Activated T-cell treated with anti-CD3 and anti-CD28 coated beads, Interleukin-2, amount 50 U/mL, for 1 hour (primary cell): ENCODE data around the gene INHA.
A peak's percentile ranks its signal among the peaks of the same experiment; 100 is the strongest.

Experiments
- DNase-seq: peaks from one replicate; pipeline ENCODE4 v3.0.0-alpha.2; 2020

INHA gene

GRCh38 chr2:219540784-219541504 lies 31.2 kb upstream of the INHA start:
- DNase-seq: no peak

GRCh38 chr2:219541611-219542180 lies 30.4 kb upstream of the INHA start:
- peak; percentile 93 for DNase-seq

- DNase-seq: no peak
Measured at GRCh38 chr2:219542931-219543595, 29.0 kb upstream of the INHA start.

DNA sequence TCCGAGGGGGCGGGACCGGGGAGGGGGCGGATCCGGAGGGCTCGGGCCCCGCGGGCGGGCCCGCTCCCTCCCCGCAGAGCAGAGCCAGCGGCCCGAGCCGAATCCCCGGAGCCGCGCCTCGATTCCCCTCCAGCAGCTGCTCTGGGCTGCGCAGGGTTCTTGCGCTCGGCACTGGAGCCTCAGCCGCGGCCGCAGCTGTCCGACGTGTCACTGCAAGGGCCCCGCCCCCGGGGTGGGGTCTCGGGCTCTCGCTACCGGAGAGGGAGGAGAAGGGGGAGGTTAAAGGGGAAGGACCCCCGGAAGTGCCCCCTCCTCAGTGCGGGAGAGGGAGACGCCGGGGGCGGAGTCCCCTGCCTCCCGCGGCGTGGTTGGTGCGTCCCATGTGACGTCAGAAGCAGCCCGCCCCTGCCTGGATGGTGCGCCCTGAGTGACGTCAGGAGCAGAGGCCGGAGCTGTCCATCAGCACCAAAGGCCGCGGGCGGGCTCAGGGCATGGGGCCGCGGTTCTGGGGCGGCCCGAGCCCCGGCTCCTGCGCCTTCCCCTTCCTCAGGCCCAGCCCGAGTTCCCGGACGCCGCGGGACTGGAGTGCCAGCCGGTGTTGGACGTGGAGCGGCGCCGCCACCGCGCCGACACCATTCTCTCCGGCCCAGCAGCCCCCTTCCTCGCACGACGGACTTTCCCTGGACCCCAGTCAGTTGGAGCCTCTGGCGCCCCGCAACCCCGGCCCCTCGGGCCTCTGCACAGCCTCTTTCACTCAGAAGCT lies 28.3 kb upstream of the INHA start, which contains the start of the genes CHPF and TMEM198:
Gene CHPF, minus strand, starts transcription at position 214 of the 763 bp plus-strand sequence. CDS start 271 bp downstream, outside the sequence.
Gene TMEM198, plus strand, starts transcription at position 433 of the 763 bp plus-strand sequence. CDS start 700 bp downstream, outside the sequence.
- DNase-seq: peak; percentile 91

GRCh38 chr2:219544567-219544966 lies 27.5 kb upstream of the INHA start:
- DNase-seq: no peak

DNA sequence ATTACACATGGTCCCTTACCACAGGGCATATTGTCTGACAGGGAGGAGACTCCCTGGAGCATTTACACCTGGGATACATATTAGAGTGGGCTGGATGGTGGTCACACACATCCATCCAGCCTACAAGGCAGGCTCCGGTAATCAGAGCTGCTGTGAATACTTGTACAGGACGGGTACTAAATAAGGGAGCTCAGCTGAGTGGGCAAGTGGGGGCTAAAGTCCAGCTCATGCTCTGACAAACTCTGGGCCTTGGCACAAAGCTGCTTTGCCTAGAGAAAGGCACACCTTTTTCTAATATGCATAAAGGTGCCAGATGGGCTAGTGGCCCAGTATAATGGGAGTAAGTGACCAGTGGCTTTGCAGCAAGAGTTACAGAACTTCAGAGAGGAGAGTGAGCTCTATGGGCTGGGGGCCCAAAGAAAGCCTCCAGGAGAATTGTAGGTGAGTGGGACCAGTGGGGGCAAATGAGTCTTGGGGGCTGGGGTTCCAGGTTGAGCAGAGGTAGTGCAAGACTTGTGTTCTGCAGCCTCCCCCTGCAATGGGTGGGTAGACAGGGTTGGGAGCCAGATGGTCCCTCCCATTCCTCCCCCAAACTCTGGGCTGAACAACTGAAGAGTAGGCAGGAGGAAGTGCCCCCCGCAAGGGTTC lies 26.7 kb upstream of the INHA start:
- DNase-seq: no peak

GRCh38 chr2:219545943-219546352 lies 26.2 kb upstream of the INHA start:
- DNase-seq: no peak

DNA sequence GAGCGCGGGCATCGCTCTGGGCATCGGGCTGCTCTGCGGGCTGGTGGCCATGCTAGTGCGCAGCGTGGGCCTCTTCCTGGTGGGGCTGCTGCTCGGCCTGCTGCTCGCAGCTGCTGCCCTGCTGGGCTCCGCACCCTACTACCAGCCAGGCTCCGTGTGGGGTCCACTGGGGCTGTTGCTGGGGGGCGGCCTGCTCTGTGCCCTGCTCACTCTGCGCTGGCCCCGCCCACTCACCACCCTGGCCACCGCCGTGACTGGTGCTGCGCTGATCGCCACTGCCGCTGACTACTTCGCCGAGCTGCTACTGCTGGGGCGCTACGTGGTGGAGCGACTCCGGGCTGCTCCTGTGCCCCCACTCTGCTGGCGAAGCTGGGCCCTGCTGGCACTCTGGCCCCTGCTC lies 24.5 kb upstream of the INHA start:
- no peak for DNase-seq

- DNase-seq: no peak
Measured at GRCh38 chr2:219548990-219549389, 23.1 kb upstream of the INHA start.

- DNase-seq: no peak
Measured at GRCh38 chr2:219549619-219550018, 22.5 kb upstream of the INHA start.

- no peak for DNase-seq
Measured at GRCh38 chr2:219551441-219552381, 20.4 kb upstream of the INHA start.

GRCh38 chr2:219552382-219553167 lies 19.5 kb upstream of the INHA start:
- DNase-seq: peak; percentile 85

- DNase-seq: no peak
Measured at GRCh38 chr2:219553168-219553417, 19.0 kb upstream of the INHA start.

DNA sequence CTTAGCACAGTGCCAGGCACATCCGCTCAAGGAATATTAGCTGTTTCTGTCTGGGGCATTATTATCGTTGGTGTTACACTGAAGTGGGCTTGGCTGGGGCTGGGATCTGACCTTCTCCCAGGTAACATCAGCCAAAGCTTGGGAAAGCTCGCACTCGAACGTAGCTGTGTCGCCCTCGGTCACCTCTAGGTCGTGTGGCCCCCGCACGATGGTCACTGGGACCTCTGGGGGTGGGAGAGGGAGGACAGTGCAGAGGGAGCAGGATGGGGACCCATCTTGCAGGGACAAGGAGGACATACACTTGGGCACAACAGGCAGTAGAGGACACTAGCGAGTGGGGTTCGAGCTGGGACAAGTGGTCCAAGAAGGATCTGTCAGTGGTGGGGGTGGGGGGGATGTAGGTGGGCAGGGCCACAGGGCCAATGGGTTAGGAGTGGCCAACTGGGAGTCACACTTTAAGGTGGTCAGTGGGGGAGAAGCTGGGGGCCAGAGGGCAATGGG lies 18.6 kb upstream of the INHA start:
- no peak for DNase-seq

GRCh38 chr2:219554350-219554749 lies 17.8 kb upstream of the INHA start:
- DNase-seq: no peak

DNA sequence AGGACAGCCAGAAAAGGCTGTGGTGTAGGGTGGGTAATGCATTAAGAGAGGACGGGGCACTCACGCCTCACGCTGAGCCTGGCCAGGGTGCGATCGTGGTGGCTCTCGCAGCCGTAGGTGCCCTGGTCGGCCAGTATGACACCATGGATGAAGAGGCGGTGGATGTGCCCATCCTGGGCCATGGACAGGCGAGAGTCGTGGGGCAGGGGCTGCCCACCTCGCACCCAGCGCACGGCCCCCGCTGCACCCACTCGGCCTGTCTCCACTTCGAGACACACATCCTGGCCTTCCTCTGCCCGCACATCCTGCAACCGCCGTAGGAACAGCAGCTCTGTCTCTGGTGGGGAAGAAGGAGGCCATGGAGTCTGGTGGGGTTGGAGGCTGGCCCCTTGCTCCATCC lies 16.2 kb upstream of the INHA start:
- no peak for DNase-seq

DNA sequence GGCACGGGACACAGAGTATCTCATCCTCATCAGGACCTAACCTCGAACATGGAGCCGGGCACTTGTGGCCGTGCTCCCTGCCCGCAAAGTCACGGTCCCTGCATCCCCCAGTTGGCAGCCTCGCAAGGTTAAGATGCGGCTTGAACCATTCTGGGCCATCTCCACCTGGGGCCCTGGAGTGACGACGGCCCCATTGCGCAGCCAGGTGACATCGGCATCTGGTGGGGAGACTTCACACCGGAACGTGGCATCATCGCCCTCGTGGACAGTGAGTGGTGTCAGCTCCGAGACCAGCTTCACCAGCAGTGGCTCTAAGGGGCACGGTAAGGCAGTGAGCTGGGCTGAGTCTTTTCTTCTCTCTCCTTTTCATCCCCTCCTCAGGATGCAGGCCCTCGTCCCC lies 15.7 kb upstream of the INHA start:
- no peak for DNase-seq

- no peak for DNase-seq
Measured at GRCh38 chr2:219557320-219557719, 14.8 kb upstream of the INHA start.

- DNase-seq: no peak
Measured at GRCh38 chr2:219557791-219558785, 14.0 kb upstream of the INHA start.
